ENCODE measurements around the gene ERVMER34-1.

ERVMER34-1 gene

DNA sequence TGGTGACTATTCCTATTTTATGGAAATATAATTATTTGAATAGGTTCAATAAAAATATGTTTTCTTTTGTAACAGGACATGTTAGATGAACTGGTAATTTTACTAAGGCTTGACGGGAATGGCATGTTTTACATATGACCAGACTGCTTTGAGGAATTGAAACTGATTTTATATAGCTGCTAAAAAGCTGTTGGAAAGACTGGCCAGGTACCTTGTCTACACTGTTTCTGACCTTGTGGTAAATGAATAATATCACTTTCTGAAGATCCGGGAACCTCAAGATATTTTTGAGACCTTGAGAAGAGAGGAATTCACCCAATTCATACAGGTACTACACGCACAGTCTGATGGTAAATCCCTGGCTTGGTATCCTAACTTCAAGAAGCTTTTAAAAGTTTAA lies 50.0 kb downstream of the ERVMER34-1 start:
- ChIA-PET POLR2A (no interaction called here), CTCF (interaction anchor here (1.1 kb wide), 1 partner anchor 156 kb away, joined by 4 read pairs; no protein-coding TSS in a partner anchor)
- no peak for DNase-seq (ENCODE audit: low read depth, low spot score)
- H3K4me3 ChIP-seq (ENCODE audit: low read depth, low read length), result no peak overlapping the region
- TF ChIP-seq, protein P1, sequence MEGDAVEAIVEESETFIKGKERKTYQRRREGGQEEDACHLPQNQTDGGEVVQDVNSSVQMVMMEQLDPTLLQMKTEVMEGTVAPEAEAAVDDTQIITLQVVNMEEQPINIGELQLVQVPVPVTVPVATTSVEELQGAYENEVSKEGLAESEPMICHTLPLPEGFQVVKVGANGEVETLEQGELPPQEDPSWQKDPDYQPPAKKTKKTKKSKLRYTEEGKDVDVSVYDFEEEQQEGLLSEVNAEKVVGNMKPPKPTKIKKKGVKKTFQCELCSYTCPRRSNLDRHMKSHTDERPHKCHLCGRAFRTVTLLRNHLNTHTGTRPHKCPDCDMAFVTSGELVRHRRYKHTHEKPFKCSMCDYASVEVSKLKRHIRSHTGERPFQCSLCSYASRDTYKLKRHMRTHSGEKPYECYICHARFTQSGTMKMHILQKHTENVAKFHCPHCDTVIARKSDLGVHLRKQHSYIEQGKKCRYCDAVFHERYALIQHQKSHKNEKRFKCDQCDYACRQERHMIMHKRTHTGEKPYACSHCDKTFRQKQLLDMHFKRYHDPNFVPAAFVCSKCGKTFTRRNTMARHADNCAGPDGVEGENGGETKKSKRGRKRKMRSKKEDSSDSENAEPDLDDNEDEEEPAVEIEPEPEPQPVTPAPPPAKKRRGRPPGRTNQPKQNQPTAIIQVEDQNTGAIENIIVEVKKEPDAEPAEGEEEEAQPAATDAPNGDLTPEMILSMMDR (IDR thresholded peaks at IDR 0.05; ENCODE audit: insufficient read depth, low read length, missing control alignments), result no peak

DNA sequence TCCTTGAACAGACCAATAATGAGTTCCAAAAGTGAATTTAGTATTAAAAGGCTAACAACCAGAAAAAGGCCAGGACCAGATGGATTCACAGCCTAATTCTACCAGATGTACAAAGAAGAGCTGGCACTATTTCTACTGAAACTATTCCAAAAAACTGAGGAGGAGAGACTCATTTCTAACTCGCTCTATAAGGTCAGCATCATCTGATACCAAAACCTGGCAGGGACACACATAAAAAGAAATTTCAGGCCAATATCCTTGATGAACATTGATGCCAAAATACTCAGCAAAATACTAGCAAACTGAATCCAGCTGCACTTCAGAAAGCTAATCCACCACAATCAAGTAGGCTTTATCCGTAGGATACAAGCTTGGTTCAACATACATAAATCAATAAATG lies 56.3 kb downstream of the ERVMER34-1 start:
- CTCF ChIA-PET, result no interaction called here
- DNase-seq (ENCODE audit: low read depth, low spot score), result no peak
- POLR2A ChIA-PET, result no interaction called here
- TF ChIP-seq, protein P1 (IDR thresholded peaks at IDR 0.05; ENCODE audit: insufficient read depth, low read length, missing control alignments), result no peak
- H3K4me3 ChIP-seq (ENCODE audit: low read depth, low read length), result no peak overlapping the region

GRCh38 chr4:52693492-52693891 lies 57.7 kb downstream of the ERVMER34-1 start:
- H3K4me3 ChIP-seq (ENCODE audit: low read depth, low read length), result no peak overlapping the region
- TF ChIP-seq, protein P1 (IDR thresholded peaks at IDR 0.05; ENCODE audit: insufficient read depth, low read length, missing control alignments), result no peak
- ChIA-PET POLR2A (no interaction called here), CTCF (interaction anchor here (0.8 kb wide), 1 partner anchor 20 kb away, joined by 3 read pairs; no protein-coding TSS in a partner anchor)
- no peak for DNase-seq (ENCODE audit: low read depth, low spot score)

Measured in AG04449 (cell line).